Body of pancreas (tissue), 4 donors: Measurements from ENCODE around the gene CEP104.

Experiments used
- POLR2A ChIP-seq, 3 donors: fragments of 450-650 bp; IDR thresholded peaks; one replicate each; pipeline ENCODE4 v1.6.1; 2016; ENCODE audit warnings: antibody characterized with exemption in 3 of 3, mild to moderate bottlenecking in 2 of 3
- TF ChIP-seq, protein P1 (sequence below), 7 experiments: fragments of 450-650 bp in 4 of 7; fragments of 200-600 bp in 3 of 7; sonication (generic) in 3 of 7; IDR thresholded peaks; one replicate each; pipeline ENCODE4 v1.5.1; 2016 to 2019; ENCODE audit warnings: antibody characterized with exemption in 7 of 7

DNA sequence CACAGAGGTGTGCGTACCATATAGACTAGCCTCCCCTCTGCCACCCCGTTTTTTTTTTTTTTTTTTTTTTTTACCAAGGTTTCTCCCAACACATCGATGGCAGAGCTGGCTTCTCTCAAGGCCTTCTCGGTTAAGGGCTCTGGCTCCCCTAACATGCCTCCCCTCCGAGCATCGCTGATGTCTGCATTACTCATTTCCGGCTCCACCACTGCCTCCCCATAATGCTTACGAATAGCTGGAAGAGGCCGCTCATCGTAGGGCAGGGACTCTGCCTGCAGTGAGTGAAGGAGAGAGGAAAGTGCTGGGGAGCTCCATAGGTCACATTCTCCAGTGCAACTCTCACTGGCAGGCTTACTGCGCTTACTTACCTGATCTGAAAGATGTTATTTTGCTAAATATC, 20.6 kb downstream of the CEP104 start:
- TF ChIP-seq, protein P1, sequence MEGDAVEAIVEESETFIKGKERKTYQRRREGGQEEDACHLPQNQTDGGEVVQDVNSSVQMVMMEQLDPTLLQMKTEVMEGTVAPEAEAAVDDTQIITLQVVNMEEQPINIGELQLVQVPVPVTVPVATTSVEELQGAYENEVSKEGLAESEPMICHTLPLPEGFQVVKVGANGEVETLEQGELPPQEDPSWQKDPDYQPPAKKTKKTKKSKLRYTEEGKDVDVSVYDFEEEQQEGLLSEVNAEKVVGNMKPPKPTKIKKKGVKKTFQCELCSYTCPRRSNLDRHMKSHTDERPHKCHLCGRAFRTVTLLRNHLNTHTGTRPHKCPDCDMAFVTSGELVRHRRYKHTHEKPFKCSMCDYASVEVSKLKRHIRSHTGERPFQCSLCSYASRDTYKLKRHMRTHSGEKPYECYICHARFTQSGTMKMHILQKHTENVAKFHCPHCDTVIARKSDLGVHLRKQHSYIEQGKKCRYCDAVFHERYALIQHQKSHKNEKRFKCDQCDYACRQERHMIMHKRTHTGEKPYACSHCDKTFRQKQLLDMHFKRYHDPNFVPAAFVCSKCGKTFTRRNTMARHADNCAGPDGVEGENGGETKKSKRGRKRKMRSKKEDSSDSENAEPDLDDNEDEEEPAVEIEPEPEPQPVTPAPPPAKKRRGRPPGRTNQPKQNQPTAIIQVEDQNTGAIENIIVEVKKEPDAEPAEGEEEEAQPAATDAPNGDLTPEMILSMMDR (IDR thresholded peaks at IDR 0.05): no peak
- no peak for TF ChIP-seq POLR2A (IDR thresholded peaks at IDR 0.05)
